ENCODE measurements around the gene PEAR1.

Gene PEAR1

DNA sequence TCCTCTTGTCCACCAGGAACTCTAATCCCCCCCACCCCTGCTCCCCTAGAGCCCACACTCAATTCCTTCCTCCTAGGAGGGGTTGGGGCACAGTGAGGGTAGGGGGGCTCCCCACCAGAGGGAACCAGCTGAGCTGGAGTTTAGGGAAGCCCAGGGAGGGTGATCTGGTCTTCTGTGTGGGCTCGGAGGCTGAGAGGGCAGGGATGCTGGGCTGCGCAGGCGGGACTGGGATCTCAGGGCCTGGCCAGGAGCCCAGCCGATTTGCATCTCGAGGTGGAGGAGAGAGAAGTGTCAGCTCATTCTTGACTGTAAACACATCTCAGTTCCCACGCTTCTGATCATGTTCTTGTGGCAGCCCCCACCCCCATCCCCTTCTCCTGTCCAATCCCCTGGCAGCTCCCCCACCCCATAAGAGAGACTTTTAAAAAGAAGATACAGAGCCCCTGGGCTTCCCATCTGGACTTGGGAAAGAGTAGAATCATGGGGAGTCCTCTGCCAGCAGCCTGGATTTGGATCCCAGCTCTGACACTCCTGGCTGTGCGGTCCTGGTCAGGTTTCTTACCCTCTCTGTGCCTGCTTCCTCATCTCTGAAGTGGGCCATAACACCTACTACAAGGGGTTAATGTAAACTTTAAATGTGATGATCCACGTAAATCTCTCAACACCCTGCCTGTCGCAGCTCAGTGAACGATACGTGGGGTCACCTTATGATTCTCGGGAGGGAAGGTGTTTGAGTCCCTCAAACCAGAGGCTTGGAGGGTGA lies 6.6 kb downstream of the PEAR1 start:
- no peak overlapping the region for H3K4me3 ChIP-seq (ENCODE audit: low read depth in 1 of 2, low read length in 2 of 2)
- peaks cover 5 to 15% of the 10 kb centered on the region in 2 donors for H3K27me3 ChIP-seq (ENCODE audit: control insufficient read depth in 1 of 2, insufficient read depth in 2 of 2, low read length in 2 of 2)
- H3K9ac ChIP-seq (ENCODE audit: low read depth in 1 of 2, low read length in 2 of 2): no peak overlapping the region
- no peaks in the 10 kb centered on the region for H3K9me3 ChIP-seq (ENCODE audit: control insufficient read depth in 1 of 2, low read length in 2 of 2)
- peaks cover 0 to 5% of the 10 kb centered on the region in 2 donors for H3K4me1 ChIP-seq (ENCODE audit: control insufficient read depth in 1 of 2, insufficient read depth in 2 of 2, low read length in 2 of 2)
- no peak overlapping the region for H3K27ac ChIP-seq (ENCODE audit: low read depth, low read length)
- no peaks in the 10 kb centered on the region for H3K36me3 ChIP-seq (ENCODE audit: control insufficient read depth in 1 of 2, insufficient read depth in 2 of 2, low read length in 2 of 2)

DNA sequence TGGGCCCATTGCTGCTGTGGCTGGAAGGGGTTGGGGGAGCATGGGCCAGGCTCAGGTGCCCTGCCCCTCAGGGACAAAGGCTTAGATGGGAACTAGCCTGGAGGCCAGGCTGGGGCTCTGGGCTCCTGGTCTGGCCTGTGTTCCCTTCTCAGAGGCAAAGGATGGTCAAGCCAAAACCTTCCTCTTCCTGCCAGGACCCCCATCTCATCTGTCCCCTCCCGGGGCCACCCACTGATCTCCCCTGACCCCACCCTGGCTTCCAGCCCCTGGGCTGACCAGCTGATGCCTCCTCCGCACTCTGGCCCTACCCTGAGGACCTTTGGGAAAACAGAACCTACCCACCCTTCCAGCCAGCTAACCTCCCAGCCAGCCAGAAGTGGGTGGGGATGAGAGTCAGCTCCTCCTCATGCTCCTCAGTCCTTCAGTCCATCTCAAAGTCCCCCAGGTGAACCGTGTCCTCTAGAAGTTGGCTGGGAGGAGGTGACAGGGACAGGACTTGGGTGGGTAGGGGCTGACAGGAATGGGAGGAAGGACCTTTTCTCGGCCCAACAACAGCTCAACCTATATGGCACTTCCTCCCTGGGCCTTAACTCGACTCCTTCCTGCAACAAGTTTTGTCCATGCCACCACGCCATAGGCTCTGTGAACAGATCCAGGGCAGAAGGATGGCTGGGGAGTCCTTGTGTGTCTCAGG lies 7.5 kb downstream of the PEAR1 start:
- Histone ChIP-seq H3K36me3 (ENCODE audit: control insufficient read depth in 1 of 2, insufficient read depth in 2 of 2, low read length in 2 of 2) (no peaks in the 10 kb centered on the region), H3K9ac (ENCODE audit: low read depth in 1 of 2, low read length in 2 of 2) (no peak overlapping the region), H3K27me3 (ENCODE audit: control insufficient read depth in 1 of 2, insufficient read depth in 2 of 2, low read length in 2 of 2) (peaks cover 5 to 15% of the 10 kb centered on the region in 2 donors), H3K9me3 (ENCODE audit: control insufficient read depth in 1 of 2, low read length in 2 of 2) (no peaks in the 10 kb centered on the region), H3K27ac (ENCODE audit: low read depth, low read length) (no peak overlapping the region), H3K4me3 (ENCODE audit: low read depth in 1 of 2, low read length in 2 of 2) (no peak overlapping the region), H3K4me1 (ENCODE audit: control insufficient read depth in 1 of 2, insufficient read depth in 2 of 2, low read length in 2 of 2) (peaks cover 0 to 5% of the 10 kb centered on the region in 2 donors)

DNA sequence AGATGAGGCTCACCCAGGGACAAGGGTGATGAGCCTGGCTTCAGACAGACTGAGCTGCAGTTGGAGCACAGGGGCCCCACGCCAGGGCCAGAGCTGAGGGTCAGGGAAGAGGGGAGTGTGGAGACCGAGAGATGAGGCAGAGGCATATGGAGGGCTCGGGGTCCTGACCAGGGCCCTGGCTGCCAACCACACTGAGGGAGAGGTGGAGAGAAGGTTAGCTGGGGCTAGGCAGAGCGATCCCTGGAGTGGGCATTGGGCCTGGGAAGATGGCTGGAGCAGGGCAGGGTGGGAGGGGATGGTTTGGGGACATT lies 8.0 kb downstream of the PEAR1 start:
- H3K27ac ChIP-seq (ENCODE audit: low read depth, low read length): no peak overlapping the region
- H3K9ac ChIP-seq (ENCODE audit: low read depth in 1 of 2, low read length in 2 of 2): no peak overlapping the region
- peaks cover 0 to 5% of the 10 kb centered on the region in 2 donors for H3K4me1 ChIP-seq (ENCODE audit: control insufficient read depth in 1 of 2, insufficient read depth in 2 of 2, low read length in 2 of 2)
- H3K27me3 ChIP-seq (ENCODE audit: control insufficient read depth in 1 of 2, insufficient read depth in 2 of 2, low read length in 2 of 2): peaks cover 5 to 15% of the 10 kb centered on the region in 2 donors
- H3K4me3 ChIP-seq (ENCODE audit: low read depth in 1 of 2, low read length in 2 of 2): no peak overlapping the region
- no peaks in the 10 kb centered on the region for H3K36me3 ChIP-seq (ENCODE audit: control insufficient read depth in 1 of 2, insufficient read depth in 2 of 2, low read length in 2 of 2)
- no peaks in the 10 kb centered on the region for H3K9me3 ChIP-seq (ENCODE audit: control insufficient read depth in 1 of 2, low read length in 2 of 2)

- peaks cover 0 to 5% of the 10 kb centered on the region in 2 donors for H3K4me1 ChIP-seq (ENCODE audit: control insufficient read depth in 1 of 2, insufficient read depth in 2 of 2, low read length in 2 of 2)
- H3K9ac ChIP-seq (ENCODE audit: low read depth in 1 of 2, low read length in 2 of 2): no peak overlapping the region
- H3K4me3 ChIP-seq (ENCODE audit: low read depth in 1 of 2, low read length in 2 of 2): no peak overlapping the region
- H3K9me3 ChIP-seq (ENCODE audit: control insufficient read depth in 1 of 2, low read length in 2 of 2): no peaks in the 10 kb centered on the region
- H3K36me3 ChIP-seq (ENCODE audit: control insufficient read depth in 1 of 2, insufficient read depth in 2 of 2, low read length in 2 of 2): no peaks in the 10 kb centered on the region
- H3K27ac ChIP-seq (ENCODE audit: low read depth, low read length): no peak overlapping the region
- peaks cover 5 to 19% of the 10 kb centered on the region in 2 donors for H3K27me3 ChIP-seq (ENCODE audit: control insufficient read depth in 1 of 2, insufficient read depth in 2 of 2, low read length in 2 of 2)
These were observed 8.7 kb downstream of the PEAR1 start for GRCh38 chr1:156901966-156902915.

- Histone ChIP-seq H3K9ac (ENCODE audit: low read depth in 1 of 2, low read length in 2 of 2) (no peak overlapping the region), H3K27me3 (ENCODE audit: control insufficient read depth in 1 of 2, insufficient read depth in 2 of 2, low read length in 2 of 2) (peaks cover 2 to 17% of the 10 kb centered on the region in 2 donors), H3K27ac (ENCODE audit: low read depth, low read length) (no peak overlapping the region), H3K4me3 (ENCODE audit: low read depth in 1 of 2, low read length in 2 of 2) (no peak overlapping the region), H3K4me1 (ENCODE audit: control insufficient read depth in 1 of 2, insufficient read depth in 2 of 2, low read length in 2 of 2) (peaks cover 0 to 5% of the 10 kb centered on the region in 2 donors), H3K36me3 (ENCODE audit: control insufficient read depth in 1 of 2, insufficient read depth in 2 of 2, low read length in 2 of 2) (no peaks in the 10 kb centered on the region), H3K9me3 (ENCODE audit: control insufficient read depth in 1 of 2, low read length in 2 of 2) (no peaks in the 10 kb centered on the region)
These were observed 10.0 kb downstream of the PEAR1 start for GRCh38 chr1:156903328-156904091.

- no peak overlapping the region for H3K9ac ChIP-seq (ENCODE audit: low read depth in 1 of 2, low read length in 2 of 2)
- peaks cover 0 to 5% of the 10 kb centered on the region in 2 donors for H3K4me1 ChIP-seq (ENCODE audit: control insufficient read depth in 1 of 2, insufficient read depth in 2 of 2, low read length in 2 of 2)
- peaks cover 7 to 21% of the 10 kb centered on the region in 2 donors for H3K27me3 ChIP-seq (ENCODE audit: control insufficient read depth in 1 of 2, insufficient read depth in 2 of 2, low read length in 2 of 2)
- no peaks in the 10 kb centered on the region for H3K9me3 ChIP-seq (ENCODE audit: control insufficient read depth in 1 of 2, low read length in 2 of 2)
- no peak overlapping the region for H3K4me3 ChIP-seq (ENCODE audit: low read depth in 1 of 2, low read length in 2 of 2)
- no peaks in the 10 kb centered on the region for H3K36me3 ChIP-seq (ENCODE audit: control insufficient read depth in 1 of 2, insufficient read depth in 2 of 2, low read length in 2 of 2)
- H3K27ac ChIP-seq (ENCODE audit: low read depth, low read length): no peak overlapping the region
These were observed 10.9 kb downstream of the PEAR1 start for GRCh38 chr1:156904187-156904959.

GRCh38 chr1:156905176-156905575 lies 11.7 kb downstream of the PEAR1 start:
- H3K27ac ChIP-seq (ENCODE audit: low read depth, low read length): no peak overlapping the region
- H3K36me3 ChIP-seq (ENCODE audit: control insufficient read depth in 1 of 2, insufficient read depth in 2 of 2, low read length in 2 of 2): no peaks in the 10 kb centered on the region
- peaks cover 0 to 5% of the 10 kb centered on the region in 2 donors for H3K4me1 ChIP-seq (ENCODE audit: control insufficient read depth in 1 of 2, insufficient read depth in 2 of 2, low read length in 2 of 2)

GRCh38 chr1:156905651-156906050 lies 12.1 kb downstream of the PEAR1 start:
- Histone ChIP-seq H3K9ac (ENCODE audit: low read depth in 1 of 2, low read length in 2 of 2) (no peak overlapping the region), H3K4me3 (ENCODE audit: low read depth in 1 of 2, low read length in 2 of 2) (no peak overlapping the region), H3K27me3 (ENCODE audit: control insufficient read depth in 1 of 2, insufficient read depth in 2 of 2, low read length in 2 of 2) (peaks cover 9 to 23% of the 10 kb centered on the region in 2 donors), H3K27ac (ENCODE audit: low read depth, low read length) (no peak overlapping the region), H3K9me3 (ENCODE audit: control insufficient read depth in 1 of 2, low read length in 2 of 2) (no peaks in the 10 kb centered on the region), H3K4me1 (ENCODE audit: control insufficient read depth in 1 of 2, insufficient read depth in 2 of 2, low read length in 2 of 2) (peaks cover 4 to 5% of the 10 kb centered on the region in 2 donors), H3K36me3 (ENCODE audit: control insufficient read depth in 1 of 2, insufficient read depth in 2 of 2, low read length in 2 of 2) (no peaks in the 10 kb centered on the region)

More at GRCh38 chr1:156905176-156905575, 11.7 kb downstream of the PEAR1 start:
- no peaks in the 10 kb centered on the region for H3K9me3 ChIP-seq (ENCODE audit: control insufficient read depth in 1 of 2, low read length in 2 of 2)
- peaks cover 9 to 27% of the 10 kb centered on the region in 2 donors for H3K27me3 ChIP-seq (ENCODE audit: control insufficient read depth in 1 of 2, insufficient read depth in 2 of 2, low read length in 2 of 2)
- H3K4me3 ChIP-seq (ENCODE audit: low read depth in 1 of 2, low read length in 2 of 2): no peak overlapping the region
- no peak overlapping the region for H3K9ac ChIP-seq (ENCODE audit: low read depth in 1 of 2, low read length in 2 of 2)

Data from duodenal mucosa (tissue), 2 donors.